IPS DF 19.7 (cell line): ENCODE results near the gene HIVEP1.

Source experiments
- DNase-seq: peaks from one replicate; pipeline ENCODE4 v3.0.0-alpha.2; 2013; ENCODE audit warnings: low read depth, low spot score

Gene HIVEP1

GRCh38 chr6:11994875-11995461 lies 17.1 kb upstream of the HIVEP1 start:
- DNase-seq = no peak

DNA sequence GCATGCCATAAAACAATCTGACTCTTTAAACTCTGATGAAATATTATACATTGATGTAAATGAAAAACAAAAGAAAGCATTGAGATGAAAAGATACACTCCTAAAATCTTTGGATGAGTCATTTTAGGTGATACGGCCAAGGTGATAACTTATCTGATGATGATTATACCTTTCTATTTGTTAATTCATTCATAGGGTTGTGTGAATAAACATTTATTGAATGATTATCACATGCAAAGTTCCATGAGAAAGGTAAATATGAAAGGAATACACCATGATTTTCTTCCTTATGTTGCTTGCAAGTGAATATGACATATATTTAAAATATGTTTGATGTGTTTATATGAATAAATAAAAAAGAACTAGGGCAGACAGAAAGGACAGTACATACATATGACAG lies 15.4 kb upstream of the HIVEP1 start:
- DNase-seq = no peak

- no peak for DNase-seq
Observed at GRCh38 chr6:11999246-11999645, 12.9 kb upstream of the HIVEP1 start.

DNA sequence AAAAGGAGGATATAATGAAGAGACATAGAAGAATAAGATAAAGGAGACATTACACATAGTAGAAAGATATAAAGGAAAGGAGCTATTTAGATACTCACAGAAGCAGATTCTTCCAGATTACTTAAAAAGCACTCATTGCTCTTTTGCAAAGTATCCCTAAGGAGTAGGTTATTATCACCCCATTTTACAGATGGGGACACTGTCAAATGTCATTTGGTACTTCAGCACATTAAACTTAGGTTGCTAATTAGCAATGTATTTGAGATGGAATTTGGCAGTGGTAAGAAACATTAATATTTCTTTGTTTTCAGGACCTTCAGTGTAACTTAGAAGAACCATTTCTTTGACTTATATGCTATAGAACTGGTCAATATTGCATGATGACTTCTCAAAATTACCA lies 11.9 kb upstream of the HIVEP1 start:
- no peak for DNase-seq

GRCh38 chr6:12001004-12001705 lies 11.0 kb upstream of the HIVEP1 start:
- DNase-seq = no peak

- DNase-seq = no peak
Observed at GRCh38 chr6:12001706-12002435, 10.2 kb upstream of the HIVEP1 start.

GRCh38 chr6:12007473-12007872 lies 4.6 kb upstream of the HIVEP1 start:
- DNase-seq = no peak

DNA sequence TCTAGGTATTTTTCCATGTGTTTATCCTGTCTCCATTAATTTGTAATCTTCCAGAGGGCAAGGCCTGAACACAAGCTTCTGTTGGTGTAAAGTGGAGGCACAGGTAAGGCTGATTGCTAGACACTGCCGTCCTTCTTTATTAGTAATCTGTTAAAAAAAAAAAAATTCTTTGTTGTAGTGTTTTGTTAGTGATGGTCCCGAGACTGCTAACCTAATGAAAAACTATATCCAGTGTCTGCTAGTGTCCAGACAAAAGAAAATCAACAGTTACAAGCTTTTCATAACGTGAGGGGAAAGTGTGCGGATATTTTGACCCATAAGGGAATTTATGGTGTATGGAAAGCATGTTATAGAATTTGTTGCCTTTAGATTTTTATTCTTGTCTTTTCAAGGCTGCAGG lies 4.2 kb upstream of the HIVEP1 start:
- DNase-seq = no peak

DNA sequence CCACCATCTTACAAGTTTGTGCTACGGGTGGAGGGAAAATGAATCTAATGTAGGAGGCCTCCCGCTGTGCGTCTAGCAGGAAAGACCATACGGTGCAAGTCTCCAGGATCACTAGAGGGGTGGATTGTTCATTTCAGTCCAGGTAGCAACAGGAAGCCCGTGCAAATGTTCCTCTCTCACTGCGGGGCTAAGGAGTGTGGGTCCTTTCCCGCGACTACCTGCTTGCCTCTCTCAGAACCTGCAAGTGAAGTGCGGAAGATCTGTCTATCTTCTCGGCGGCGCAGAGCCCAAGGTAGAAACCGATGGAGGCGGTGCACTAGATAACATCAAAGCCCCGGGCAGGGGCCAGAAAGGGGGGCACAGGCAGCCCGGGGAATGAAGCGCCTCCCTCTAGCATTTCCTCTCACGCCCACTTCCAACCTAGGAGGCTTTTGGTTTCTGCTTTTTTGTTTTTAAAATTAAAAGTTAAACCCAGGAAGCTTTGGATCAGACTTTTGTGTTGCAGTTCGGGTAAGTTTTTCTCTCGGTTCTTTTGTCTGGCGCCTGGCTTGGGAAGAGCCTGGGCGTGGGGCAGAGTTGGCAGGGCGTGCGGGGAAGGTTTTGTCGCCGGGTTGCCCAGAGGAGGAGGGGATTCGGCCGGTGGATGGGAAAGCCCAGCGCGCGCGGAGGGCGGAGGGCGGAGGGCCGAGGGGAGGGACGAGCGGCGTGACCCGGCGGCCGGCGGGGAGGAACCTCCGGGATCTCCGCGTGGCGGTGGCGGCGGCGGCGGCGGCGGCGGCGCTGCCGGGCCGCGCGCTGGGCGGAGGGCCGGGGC lies 3.5 kb upstream of the HIVEP1 start:
- DNase-seq = peak; percentile 30

DNA sequence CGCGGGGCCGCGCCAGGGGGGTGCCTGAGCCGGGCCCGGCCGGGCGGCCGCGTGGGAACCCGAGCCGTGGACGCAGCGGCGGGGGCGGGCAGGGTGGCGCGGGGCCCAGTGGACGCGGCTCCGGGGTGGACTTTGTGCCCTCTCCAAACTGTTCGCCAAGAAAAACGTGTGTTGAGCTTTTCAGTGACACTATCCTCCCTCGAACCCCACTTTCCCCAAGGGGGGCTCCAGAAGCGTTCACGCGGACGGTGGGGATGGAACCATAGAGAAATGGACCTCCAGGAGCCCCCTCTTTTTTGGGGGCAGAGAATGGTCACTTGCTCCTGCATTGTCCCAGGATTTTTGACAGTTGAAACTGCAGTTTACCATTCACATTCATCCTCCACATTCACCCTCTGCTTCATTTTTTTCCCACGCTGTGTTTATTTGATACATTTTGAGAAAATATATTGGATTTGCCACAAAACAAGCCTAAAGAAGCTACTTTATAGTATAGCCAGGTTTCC lies 2.9 kb upstream of the HIVEP1 start:
- no peak for DNase-seq

DNA sequence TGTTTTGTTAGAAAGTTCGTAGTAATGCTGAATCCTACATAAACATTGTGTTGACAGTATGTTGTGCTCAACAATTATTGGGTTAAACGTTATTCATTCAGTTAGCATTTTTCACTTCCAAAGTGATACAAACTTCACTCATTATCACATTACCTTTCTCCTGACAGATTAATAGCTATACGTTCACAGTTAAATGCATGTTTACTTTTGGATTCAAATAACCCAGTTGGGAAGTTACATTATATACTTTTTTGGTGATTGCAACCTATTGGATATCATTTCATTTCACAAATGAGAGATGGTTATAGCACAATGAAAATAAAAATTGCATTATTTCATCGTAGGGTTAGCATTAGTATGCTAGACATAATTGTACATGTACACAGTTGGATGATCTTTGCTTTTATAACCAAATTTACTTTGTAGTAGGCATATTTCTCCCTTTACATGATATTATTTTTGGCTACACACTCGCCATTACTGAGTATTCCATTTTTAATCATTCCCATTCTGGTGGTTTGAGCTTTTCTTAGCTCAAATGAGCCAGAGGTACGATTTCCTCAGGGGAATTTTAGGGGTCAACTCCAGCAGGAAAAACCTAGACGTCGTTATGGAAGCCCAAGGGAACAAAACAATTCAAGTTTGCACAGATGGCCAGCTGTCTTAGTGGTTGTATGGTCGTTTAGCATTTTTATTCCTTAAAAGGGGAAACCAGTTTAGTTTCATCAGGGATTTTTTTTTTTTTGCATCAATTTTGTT lies 2.1 kb upstream of the HIVEP1 start:
- no peak for DNase-seq

DNA sequence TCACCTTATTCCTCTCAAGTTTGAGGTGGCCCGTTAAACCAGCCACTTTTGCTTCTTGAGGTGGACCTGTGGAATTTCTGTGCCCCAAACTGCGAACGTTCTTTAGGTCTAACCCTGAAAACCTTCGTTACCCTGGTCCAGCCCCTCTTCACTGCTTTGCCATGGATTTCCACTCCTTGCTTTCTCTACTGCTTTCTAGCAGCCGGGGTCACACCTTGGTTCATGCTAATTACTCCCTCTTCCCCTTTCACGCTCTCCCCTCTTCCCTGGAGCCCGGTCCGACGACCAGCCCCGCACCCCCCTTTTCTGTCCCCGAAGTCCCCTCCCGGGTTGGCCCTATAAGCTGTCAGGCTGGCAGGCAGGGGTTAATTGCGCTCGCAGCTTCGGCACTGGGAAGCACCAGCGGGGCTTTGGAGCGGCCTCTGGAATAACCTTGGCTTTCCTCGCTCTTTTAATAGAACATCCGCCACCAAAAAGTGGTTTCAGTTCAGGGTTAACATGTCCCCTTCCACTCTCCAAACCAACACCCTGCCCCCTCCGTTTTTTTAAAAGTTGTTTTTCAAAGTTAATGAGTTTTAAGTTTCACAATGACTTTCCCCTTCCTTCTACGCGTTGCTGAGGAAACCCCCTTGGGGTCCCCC lies 1.4 kb upstream of the HIVEP1 start:
- peak; percentile 40 for DNase-seq

DNA sequence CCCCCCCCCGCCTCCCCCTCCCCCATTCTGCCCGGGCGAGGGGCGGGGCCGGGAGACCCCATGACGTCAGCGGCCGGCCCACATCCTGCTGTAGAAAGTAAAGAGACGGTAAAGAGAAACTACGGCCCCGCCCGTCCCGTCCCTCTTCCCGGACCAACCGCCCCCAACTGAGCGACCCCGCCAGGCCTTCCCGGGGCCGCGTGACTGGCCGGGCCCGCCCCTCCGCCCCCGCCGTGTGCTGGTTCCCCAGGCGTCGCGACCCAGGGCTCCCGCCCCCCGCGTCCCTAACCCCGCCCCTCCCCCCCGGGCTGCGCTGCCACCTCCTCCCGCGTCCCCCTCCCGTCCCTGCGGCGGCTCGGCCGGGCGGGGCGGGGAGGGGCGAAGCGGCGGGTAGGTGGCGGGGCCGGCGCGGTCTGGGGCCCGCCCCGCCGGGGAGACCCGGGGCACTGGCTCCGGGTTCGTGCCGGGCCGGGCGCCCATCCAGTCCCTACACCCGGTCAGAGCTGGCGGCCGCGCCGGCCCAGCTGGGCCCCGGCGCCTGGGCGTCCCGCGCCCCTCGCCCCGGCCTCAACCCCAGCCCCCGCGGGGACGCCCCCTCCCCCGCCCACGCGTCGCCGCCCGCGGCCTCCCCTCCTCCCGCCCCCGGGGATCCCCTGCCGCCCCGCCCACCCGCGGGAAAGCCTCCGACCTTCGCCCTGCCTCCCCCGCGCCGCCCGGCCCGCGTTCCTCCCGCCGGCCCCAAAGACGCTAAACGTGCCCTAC lies 655 bp upstream of the HIVEP1 start:
- peak; percentile 63 for DNase-seq

- DNase-seq = peak; percentile 72
Observed at GRCh38 chr6:12012558-12013306, 620 bp downstream of the HIVEP1 start.

DNA sequence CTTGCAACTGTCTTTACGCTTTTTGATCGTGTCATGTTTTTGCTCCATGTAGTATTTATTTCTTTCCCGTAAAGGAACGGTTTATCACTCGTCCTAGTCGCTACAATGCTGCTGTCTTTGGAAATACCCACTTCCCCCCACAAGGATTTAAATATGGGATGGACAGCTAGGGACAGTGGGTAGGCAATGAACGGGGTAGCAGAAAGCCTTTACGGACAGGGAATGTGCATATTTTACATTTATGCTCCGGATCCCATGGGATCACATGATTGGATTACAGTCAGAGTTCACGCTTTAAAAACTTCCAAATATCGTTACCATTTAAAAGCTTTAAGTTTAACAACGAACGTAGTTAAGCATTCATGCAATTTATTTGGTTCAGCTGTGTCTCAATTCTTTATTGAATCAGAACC lies 1.2 kb downstream of the HIVEP1 start:
- DNase-seq = no peak

- DNase-seq = no peak
Observed at GRCh38 chr6:12014027-12014872, 2.1 kb downstream of the HIVEP1 start.

GRCh38 chr6:12014873-12015149 lies 2.7 kb downstream of the HIVEP1 start:
- DNase-seq = no peak

DNA sequence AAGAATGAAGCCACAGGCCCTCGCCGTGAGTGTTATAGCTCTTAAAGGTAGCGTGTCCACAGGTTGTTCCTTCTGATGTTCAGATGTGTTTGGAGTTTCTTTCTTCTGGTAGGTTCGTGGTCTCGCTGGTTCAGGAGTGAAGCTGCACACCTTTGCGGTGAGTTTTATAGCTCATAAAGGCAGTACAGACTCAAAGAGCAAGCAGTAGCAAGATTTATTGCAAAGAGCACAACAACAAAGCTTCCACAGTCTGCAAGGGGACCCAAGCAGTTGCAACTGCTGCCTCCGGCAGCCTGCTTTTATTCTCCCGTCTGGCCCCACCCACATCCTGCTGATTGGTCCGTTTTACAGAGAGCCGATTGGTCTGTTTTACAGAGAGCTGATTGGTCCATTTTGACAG lies 5.2 kb downstream of the HIVEP1 start:
- no peak for DNase-seq
